HCT116 (cell line): Measurements from ENCODE around the gene TOMM40L.
"Not testable (repeated sequence)": the region's sequence is repeated elsewhere in the genome, so short reads cannot be mapped to it uniquely, and the experiment has no call there.

Experiments used
- CTCF ChIP-seq, 3 experiments: fragments of 200-600 bp in 1 of 3; sonication (generic) in 1 of 3; IDR thresholded peaks in 2 of 3; conservative IDR thresholded peaks in 1 of 3; 2 replicates each; pipeline ENCODE4 v1.5.1; 2012 to 2017; ENCODE audit warnings: low read depth in 2 of 3, low read length in 2 of 3, antibody characterized with exemption in 1 of 3, borderline replicate concordance in 1 of 3, control low read depth in 1 of 3, mild to moderate bottlenecking in 1 of 3, mixed read lengths in 1 of 3, mixed run types in 1 of 3, moderate library complexity in 1 of 3; ENCODE audit not compliant: insufficient read depth in 1 of 3
- EZH2 ChIP-seq: fragments of 200-600 bp; sonication (generic); IDR thresholded peaks from 2 replicates; pipeline ENCODE4 v1.6.1; 2017; ENCODE audit warnings: antibody characterized with exemption, mixed run types
- EZH2phosphoT487 ChIP-seq: fragments of 200-600 bp; IDR thresholded peaks from 2 replicates; pipeline ENCODE4 v1.6.1; 2018; ENCODE audit warnings: antibody characterized with exemption, borderline replicate concordance
- POLR2A ChIP-seq: IDR thresholded peaks from 2 replicates; pipeline ENCODE4 v1.7.0; 2011; ENCODE audit warnings: borderline replicate concordance; ENCODE audit not compliant: insufficient read depth, insufficient read length; ENCODE audit errors: extremely low read depth
- POLR2AphosphoS5 ChIP-seq: IDR thresholded peaks from 2 replicates; pipeline ENCODE4 v1.6.1; 2011; ENCODE audit warnings: mild to moderate bottlenecking, low read depth, low read length, moderate library complexity
- REST ChIP-seq: IDR thresholded peaks from 2 replicates; pipeline ENCODE4 v1.6.1; 2012; ENCODE audit warnings: low read depth
- SRF ChIP-seq: IDR thresholded peaks from 2 replicates; pipeline ENCODE4 v1.6.1; 2012; ENCODE audit warnings: low read depth
- TCF7L2 ChIP-seq: IDR thresholded peaks from 2 replicates; pipeline ENCODE4 v1.7.0; 2011; ENCODE audit warnings: borderline replicate concordance, inconsistent platforms; ENCODE audit not compliant: insufficient read depth, insufficient read length; ENCODE audit errors: extremely low read depth
- YY1 ChIP-seq: IDR thresholded peaks from 2 replicates; pipeline ENCODE4 v1.6.1; 2011; ENCODE audit warnings: low read length, low read depth, moderate library complexity, mild to moderate bottlenecking; ENCODE audit not compliant: insufficient replicate concordance; ENCODE audit errors: extremely low read depth

GRCh38 chr1:161255302-161255701 is 29.4 kb downstream of the TOMM40L start:
- TF ChIP-seq YY1; POLR2A; REST; SRF; POLR2AphosphoS5; CTCF (IDR thresholded peaks at IDR 0.05 in 2 of 3, conservative IDR thresholded peaks at IDR 0.05 in 1 of 3; ENCODE audit: borderline replicate concordance in 1 of 3, insufficient read depth in 1 of 3, low read depth in 2 of 3, low read length in 2 of 3); EZH2; TCF7L2; EZH2phosphoT487: not testable (repeated sequence)
